ENCODE measurements around the gene KCND3. TPM values are rescaled to one million over a fixed set of nuclear protein-coding genes. Genes with fewer than 3 reads are reported as not detected.

KCND3 gene
- total and polyA plus RNA-seq, 5 donors: 11.4 to 30.4 (median 26.9) TPM

DNA sequence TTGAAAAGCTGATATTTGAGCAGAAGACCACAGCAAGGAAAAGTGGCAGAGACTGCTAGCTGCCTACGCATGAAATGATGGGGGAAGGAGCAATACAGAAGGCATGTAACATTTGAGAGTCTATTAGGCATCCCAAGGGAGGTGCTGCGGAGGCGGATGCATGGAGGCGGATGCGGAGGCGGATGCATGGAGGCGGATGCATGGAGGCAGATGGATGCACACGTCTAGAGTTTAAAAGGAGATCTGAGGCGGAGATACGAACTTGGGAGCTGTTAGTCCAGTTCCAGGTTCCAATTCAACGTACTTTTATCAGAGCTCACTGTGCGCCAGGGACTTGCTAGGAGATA is 234.5 kb downstream of the KCND3 start:
- Histone ChIP-seq H3K27me3 (ENCODE audit: control insufficient read depth, insufficient read depth) (no peaks in the 10 kb centered on the region), H3K27ac (ENCODE audit: low read length) (peak overlapping the region; percentile 86), H3K4me3 (ENCODE audit: low read length) (peak overlapping the region; percentile 63), H3K9me3 (ENCODE audit: control insufficient read depth, low read length) (no peaks in the 10 kb centered on the region), H3K4me1 (ENCODE audit: control insufficient read depth, insufficient read depth, low read length) (no peaks in the 10 kb centered on the region)
- intact Hi-C loops (cut with DNase I): loop anchor here in 2 of 4 donors (5.0 to 10.0 kb wide), 2 partner anchors 38 to 270 kb away; no protein-coding TSS in a partner anchor
- peak; percentile 12 to 51 for ATAC-seq
- WGBS: under 1% methylated on average over 12 of the region's 12 CpGs
- DNase-seq: peak; percentile 58 to 78 (median 74)

DNA sequence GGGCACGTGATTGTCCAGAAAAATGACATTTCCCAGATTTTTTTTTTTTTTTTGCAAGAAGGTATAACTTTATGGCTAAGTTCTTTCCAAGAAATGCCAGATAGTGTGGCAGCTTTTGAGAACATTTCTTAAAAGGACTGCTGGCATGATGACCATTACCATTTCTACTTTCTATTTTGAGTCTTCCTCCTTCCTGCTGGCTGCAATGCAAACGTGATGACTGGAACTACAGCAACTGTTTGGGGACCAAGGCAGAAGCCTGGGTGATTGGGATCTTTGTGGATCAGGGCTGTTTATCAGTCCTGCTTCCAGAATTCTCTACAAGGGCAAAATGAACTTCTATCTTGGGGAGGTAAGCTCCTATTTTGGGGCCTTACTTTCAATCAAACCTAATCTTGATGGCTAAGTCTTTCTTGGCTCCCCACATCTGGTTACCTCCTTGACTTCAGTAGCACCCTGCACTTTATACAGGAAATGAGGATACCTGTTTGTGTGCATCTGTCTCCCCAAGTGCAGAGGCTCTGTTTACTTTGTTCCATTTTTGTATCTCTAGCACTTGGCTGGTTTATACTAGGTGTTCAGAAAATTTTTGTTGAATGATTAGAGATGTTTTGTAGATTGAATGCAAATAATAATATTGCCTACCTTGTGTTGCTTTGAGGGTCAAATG is 237.4 kb downstream of the KCND3 start:
- H3K4me1 ChIP-seq (ENCODE audit: control insufficient read depth, insufficient read depth, low read length): peaks cover 2% of the 10 kb centered on the region
- intact Hi-C loops (cut with DNase I): loop anchor here in 2 of 4 donors (5.0 to 10.0 kb wide), 2 partner anchors 35 to 267 kb away; no protein-coding TSS in a partner anchor
- DNase-seq: no peak
- ATAC-seq: no peak
- 44% methylated on average over 2 of the region's 2 CpGs for WGBS
- H3K9me3 ChIP-seq (ENCODE audit: control insufficient read depth, low read length): no peaks in the 10 kb centered on the region
- H3K4me3 ChIP-seq (ENCODE audit: low read length): no peak overlapping the region
- H3K27me3 ChIP-seq (ENCODE audit: control insufficient read depth, insufficient read depth): no peaks in the 10 kb centered on the region
- no peak overlapping the region for H3K27ac ChIP-seq (ENCODE audit: low read length)

DNA sequence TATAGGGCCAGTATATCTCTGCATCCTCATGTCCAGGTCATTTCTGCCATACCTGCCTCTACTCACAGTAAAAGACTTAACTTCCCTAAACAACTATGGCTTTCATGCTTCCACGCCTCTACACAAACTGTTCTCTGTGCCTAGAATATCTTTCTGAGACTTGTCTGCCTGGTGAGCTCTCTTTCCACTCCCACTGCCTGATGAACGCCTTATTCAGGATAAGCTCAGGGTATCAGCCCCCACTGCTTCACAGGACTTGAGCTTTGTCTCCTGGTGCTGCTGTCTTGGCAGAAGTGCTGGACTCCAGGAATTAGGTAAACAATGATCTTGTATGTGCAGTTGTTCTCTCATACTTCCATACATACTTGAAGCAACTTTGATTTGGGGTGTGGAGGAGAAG is 238.6 kb downstream of the KCND3 start:
- Histone ChIP-seq H3K27me3 (ENCODE audit: control insufficient read depth, insufficient read depth) (no peaks in the 10 kb centered on the region), H3K9me3 (ENCODE audit: control insufficient read depth, low read length) (no peaks in the 10 kb centered on the region), H3K4me1 (ENCODE audit: control insufficient read depth, insufficient read depth, low read length) (peaks cover 4% of the 10 kb centered on the region), H3K4me3 (ENCODE audit: low read length) (no peak overlapping the region), H3K27ac (ENCODE audit: low read length) (no peak overlapping the region)
- WGBS: 66% methylated on average over 2 of the region's 2 CpGs
- intact Hi-C loops (cut with DNase I): loop anchor here in 2 of 4 donors (5.0 to 10.0 kb wide), 2 partner anchors 34 to 266 kb away; no protein-coding TSS in a partner anchor
- ATAC-seq: no peak
- no peak for DNase-seq

DNA sequence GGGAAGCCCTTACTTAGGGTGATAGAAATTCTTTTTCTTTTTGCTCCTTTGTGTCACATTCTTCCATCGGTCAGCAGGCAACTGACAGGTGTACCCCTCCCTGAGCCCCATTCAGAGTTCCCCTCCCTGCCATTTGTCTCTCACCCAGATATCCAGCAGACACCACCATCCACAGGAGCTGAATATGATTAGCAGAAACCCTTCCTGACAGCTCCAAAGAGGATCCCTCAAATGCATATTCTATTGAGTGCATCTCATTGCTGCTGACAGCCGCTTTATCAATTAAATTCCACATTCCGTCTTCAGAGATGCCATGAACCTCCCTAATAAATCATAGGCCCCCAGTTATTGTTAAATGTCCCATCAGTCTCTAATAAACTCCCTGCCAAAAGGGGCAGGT is 239.8 kb downstream of the KCND3 start:
- ATAC-seq: no peak
- Histone ChIP-seq H3K4me1 (ENCODE audit: control insufficient read depth, insufficient read depth, low read length) (peaks cover 5% of the 10 kb centered on the region), H3K27ac (ENCODE audit: low read length) (no peak overlapping the region), H3K4me3 (ENCODE audit: low read length) (no peak overlapping the region), H3K9me3 (ENCODE audit: control insufficient read depth, low read length) (no peaks in the 10 kb centered on the region), H3K27me3 (ENCODE audit: control insufficient read depth, insufficient read depth) (no peaks in the 10 kb centered on the region)
- 85% methylated on average over 3 of the region's 3 CpGs for WGBS
- no peak for DNase-seq
- intact Hi-C loops (cut with DNase I): loop anchor here in 3 of 4 donors (5.0 to 10.0 kb wide), 3 partner anchors 32 to 265 kb away; no protein-coding TSS in a partner anchor

DNA sequence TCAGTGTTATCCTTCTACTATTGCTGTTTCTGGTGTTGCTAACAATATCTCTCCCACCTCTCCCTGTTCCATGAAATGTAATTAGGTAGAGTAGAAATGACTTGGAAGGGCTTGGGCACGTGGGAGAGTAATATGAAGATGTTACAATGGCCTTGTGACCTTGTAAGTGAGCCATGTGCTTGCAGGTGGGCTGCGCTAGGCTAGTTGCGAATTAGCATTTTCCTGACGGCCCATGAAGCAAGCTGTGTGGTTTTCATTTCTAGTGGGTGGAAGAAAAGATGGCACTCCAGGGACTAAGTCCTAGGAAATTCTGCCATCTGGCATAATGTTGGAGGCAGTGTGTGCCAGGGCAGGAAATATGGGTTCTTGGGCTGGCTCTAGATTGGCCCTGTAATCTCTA is 241.5 kb downstream of the KCND3 start:
- 85% methylated on average over 4 of the region's 4 CpGs for WGBS
- H3K27ac ChIP-seq (ENCODE audit: low read length): no peak overlapping the region
- intact Hi-C loops (cut with DNase I): loop anchor here in 1 of 4 donors (5.0 kb wide), 1 partner anchor 36 kb away; no protein-coding TSS in a partner anchor
- H3K4me3 ChIP-seq (ENCODE audit: low read length): no peak overlapping the region
- no peaks in the 10 kb centered on the region for H3K9me3 ChIP-seq (ENCODE audit: control insufficient read depth, low read length)
- ATAC-seq (no peak), DNase-seq (no peak)
- peaks cover 8% of the 10 kb centered on the region for H3K4me1 ChIP-seq (ENCODE audit: control insufficient read depth, insufficient read depth, low read length)
- H3K27me3 ChIP-seq (ENCODE audit: control insufficient read depth, insufficient read depth): no peaks in the 10 kb centered on the region

DNA sequence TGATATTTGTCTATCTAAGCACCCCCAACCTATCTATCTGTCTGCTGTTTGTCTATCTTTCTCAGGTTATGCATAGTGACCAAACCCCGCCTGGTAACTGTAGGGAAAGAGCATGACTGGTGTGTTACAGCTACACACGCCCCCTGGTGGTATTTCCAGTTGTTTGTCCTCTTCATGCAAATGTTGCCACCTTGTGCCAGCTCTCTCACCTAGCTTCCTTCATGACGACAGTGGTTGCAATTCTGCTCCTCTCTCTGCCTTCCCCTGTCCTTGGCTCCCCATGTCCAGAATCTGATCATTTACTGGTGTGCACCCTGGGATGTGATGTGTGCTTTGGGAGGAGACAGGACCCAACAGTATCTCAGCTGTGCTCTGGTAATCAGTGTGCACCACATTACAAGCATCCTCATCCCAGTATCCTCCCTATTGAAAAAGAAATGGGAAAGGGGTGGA is 242.2 kb downstream of the KCND3 start:
- no peak overlapping the region for H3K27ac ChIP-seq (ENCODE audit: low read length)
- H3K27me3 ChIP-seq (ENCODE audit: control insufficient read depth, insufficient read depth): no peaks in the 10 kb centered on the region
- intact Hi-C loops (cut with DNase I): loop anchor here in 1 of 4 donors (5.0 kb wide), 1 partner anchor 35 kb away; no protein-coding TSS in a partner anchor
- peaks cover 8% of the 10 kb centered on the region for H3K4me1 ChIP-seq (ENCODE audit: control insufficient read depth, insufficient read depth, low read length)
- no peak overlapping the region for H3K4me3 ChIP-seq (ENCODE audit: low read length)
- H3K9me3 ChIP-seq (ENCODE audit: control insufficient read depth, low read length): no peaks in the 10 kb centered on the region
- ATAC-seq (peak; percentile 20 to 52), DNase-seq (peak in 2 of 3 donors; percentile 52 to 63)
- WGBS: 52% methylated on average over 3 of the region's 3 CpGs

DNA sequence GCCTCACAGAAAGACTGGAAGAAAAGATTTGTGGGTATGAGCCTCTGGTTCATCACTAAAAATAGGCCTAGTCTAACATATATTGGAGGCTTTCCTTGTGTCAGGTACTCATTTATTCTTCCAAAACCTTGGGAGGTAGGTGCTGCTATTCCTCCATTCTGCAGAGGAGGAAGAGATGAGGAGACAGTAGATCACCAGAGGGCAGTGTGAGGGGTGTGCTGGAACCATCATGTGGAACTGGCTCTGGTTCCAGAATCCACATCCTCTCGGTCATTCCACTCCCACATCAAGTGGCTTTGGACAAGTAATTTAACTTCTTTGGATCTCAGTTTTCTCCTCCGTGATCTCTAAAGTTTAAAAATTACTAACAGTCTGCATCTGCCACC is 242.9 kb downstream of the KCND3 start:
- H3K27me3 ChIP-seq (ENCODE audit: control insufficient read depth, insufficient read depth): no peaks in the 10 kb centered on the region
- no peaks in the 10 kb centered on the region for H3K9me3 ChIP-seq (ENCODE audit: control insufficient read depth, low read length)
- no peak overlapping the region for H3K4me3 ChIP-seq (ENCODE audit: low read length)
- DNase-seq (no peak), ATAC-seq (no peak)
- no peak overlapping the region for H3K27ac ChIP-seq (ENCODE audit: low read length)
- intact Hi-C loops (cut with DNase I): loop anchor here in 1 of 4 donors (5.0 kb wide), 1 partner anchor 34 kb away; no protein-coding TSS in a partner anchor
- peaks cover 8% of the 10 kb centered on the region for H3K4me1 ChIP-seq (ENCODE audit: control insufficient read depth, insufficient read depth, low read length)
- 60% methylated on average over 2 of the region's 2 CpGs for WGBS

DNA sequence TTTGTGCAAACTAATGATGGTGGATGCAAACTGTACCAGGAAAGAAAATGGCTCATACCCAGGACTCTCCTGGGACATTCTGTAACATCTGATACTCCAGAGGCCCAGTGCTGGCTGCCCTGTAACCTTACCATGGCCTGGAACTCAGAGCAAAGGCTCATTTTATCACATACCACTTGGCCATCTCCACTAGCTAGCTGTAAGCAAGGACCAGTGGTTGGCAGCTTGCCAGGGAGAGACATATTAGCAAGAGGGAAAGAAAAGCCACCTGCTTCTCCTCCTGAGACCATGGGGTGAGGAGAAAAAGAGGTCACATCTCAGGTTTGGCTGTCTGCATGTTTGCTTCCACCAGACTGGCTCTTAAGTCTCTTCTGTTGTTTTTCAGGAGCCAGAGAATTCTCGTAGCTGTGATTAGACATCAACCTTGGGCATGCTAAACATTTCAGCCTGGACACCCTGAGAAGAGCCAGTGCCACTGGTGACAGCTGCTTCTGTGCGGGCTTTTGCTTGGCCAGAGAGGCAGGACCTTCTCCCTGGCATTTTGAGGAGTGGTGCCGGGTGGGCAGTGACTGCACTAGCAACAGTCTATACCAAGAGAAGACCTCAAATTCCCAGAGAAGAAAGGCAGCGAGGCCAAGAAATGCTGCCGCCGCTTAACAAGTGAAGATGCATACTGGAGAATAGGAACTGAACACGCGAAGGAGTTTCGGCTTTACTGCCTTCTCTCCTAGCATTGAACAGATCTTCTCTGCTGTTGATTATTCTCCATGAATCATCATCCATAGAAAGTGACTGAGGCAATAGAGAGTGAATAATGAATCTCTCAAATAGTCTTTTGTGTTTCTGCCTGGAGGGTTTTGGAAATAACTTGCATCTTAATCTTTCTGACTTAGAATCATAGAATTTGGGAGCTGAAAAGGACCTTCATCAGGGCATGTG is 243.5 kb downstream of the KCND3 start:
- DNase-seq: peak in 1 of 3 donors; percentile 71
- no peaks in the 10 kb centered on the region for H3K9me3 ChIP-seq (ENCODE audit: control insufficient read depth, low read length)
- 85% methylated on average over 9 of the region's 9 CpGs for WGBS
- peak overlapping the region; percentile 69 for H3K27ac ChIP-seq (ENCODE audit: low read length)
- no peaks in the 10 kb centered on the region for H3K27me3 ChIP-seq (ENCODE audit: control insufficient read depth, insufficient read depth)
- H3K4me3 ChIP-seq (ENCODE audit: low read length): no peak overlapping the region
- ATAC-seq: no peak
- H3K4me1 ChIP-seq (ENCODE audit: control insufficient read depth, insufficient read depth, low read length): peaks cover 8% of the 10 kb centered on the region
- intact Hi-C loops (cut with DNase I): loop anchor here in 1 of 4 donors (5.0 kb wide), 1 partner anchor 34 kb away; no protein-coding TSS in a partner anchor

DNA sequence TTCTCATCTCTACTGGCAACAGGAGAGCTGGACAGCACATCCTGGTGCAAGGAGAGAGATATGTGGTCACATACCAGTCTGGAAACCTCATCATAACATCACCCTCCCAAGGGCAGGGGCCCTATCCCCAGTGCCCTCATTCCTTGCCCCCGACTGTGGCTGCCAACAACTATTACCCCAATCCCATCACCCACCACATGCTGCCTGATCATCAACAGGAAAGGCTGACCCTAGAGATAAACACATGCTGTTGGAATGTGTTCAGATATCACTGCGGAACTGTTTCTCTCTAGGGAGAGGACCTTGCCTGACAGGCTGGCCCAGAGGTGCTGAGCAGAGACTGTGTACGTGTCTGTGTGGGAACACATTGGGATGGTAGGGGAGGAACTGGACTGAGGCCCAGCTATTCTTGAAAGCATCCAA is 245.8 kb downstream of the KCND3 start:
- intact Hi-C loops (cut with DNase I): no loop called here
- Histone ChIP-seq H3K4me3 (ENCODE audit: low read length) (no peak overlapping the region), H3K9me3 (ENCODE audit: control insufficient read depth, low read length) (no peaks in the 10 kb centered on the region), H3K27ac (ENCODE audit: low read length) (peak overlapping the region; percentile 49), H3K4me1 (ENCODE audit: control insufficient read depth, insufficient read depth, low read length) (peaks cover 8% of the 10 kb centered on the region), H3K27me3 (ENCODE audit: control insufficient read depth, insufficient read depth) (no peaks in the 10 kb centered on the region)
- ATAC-seq (peak; percentile 7 to 35), DNase-seq (peak in 2 of 3 donors; percentile 68 to 70)
- 24% methylated on average over 3 of the region's 3 CpGs for WGBS

DNA sequence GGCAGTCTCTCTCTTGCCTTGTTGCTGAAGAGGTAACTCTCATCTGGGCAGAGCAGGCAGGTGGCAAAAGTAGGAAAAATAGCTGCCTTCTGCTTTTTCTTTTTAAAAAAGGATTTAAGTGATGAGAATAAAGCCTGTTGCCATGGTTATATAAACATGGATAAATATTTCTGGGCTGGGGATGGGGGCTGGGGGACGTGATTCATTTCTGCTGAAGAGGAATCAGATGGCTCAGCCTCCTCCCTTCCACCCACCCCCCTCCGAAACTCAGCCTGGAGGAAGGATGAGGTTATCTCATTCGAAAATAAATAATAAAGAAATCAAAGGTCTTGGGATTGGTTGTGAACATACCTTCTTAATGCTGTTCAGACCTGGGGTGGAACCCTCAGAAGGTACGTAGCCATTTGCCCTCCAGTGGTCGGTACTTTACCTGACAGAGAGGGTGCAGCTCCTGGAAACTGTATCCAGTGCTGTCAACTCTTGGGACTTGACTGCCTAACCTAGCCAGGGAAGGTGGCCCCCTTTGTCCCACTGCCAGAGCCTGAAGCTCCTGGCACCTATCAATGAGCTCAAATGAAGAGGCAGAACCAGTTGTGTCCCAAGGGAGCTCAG is 246.4 kb downstream of the KCND3 start:
- 55% methylated on average over 5 of the region's 5 CpGs for WGBS
- ATAC-seq: no peak
- peak overlapping the region; percentile 49 for H3K27ac ChIP-seq (ENCODE audit: low read length)
- no peak overlapping the region for H3K4me3 ChIP-seq (ENCODE audit: low read length)
- peaks cover 8% of the 10 kb centered on the region for H3K4me1 ChIP-seq (ENCODE audit: control insufficient read depth, insufficient read depth, low read length)
- no peak for DNase-seq
- H3K27me3 ChIP-seq (ENCODE audit: control insufficient read depth, insufficient read depth): no peaks in the 10 kb centered on the region
- intact Hi-C loops (cut with DNase I): no loop called here
- no peaks in the 10 kb centered on the region for H3K9me3 ChIP-seq (ENCODE audit: control insufficient read depth, low read length)
